Caco-2 (cell line): Measurements from ENCODE around the gene THADA. TPM values are rescaled to one million over a fixed set of nuclear protein-coding genes. Genes with fewer than 3 reads are reported as not detected.

Source experiments
- BruUV-seq: library from RNA; stranded (reverse); fragments of 400-500 nt; replicated peaks from 2 replicates; lab custom pipeline; 2021; lab: Mats Ljungman, UMichigan
- CTCF ChIA-PET: fragments of 300-600 bp; sonication (Branson Sonifier 250); formaldehyde crosslinking; loops from one replicate; lab custom pipeline; 2022; ENCODE audit warnings: antibody characterized with exemption; lab: Charles Lee
- POLR2A ChIA-PET: fragments of 300-600 bp; sonication (Branson Sonifier 250); formaldehyde crosslinking; loops from one replicate; lab custom pipeline; 2022; ENCODE audit warnings: antibody characterized with exemption; lab: Charles Lee
- DNase-seq, 2 experiments: peaks; one replicate each; pipeline versions ENCODE4 v3.0.0 to v3.0.0-alpha.2; 2020 to 2022
- H3K27me3 ChIP-seq: replicated peaks from 2 replicates; pipeline ENCODE4 v1.6.0; 2011; ENCODE audit warnings: low read length; ENCODE audit not compliant: control insufficient read depth, insufficient read depth
- H3K36me3 ChIP-seq: 2 replicates; pipeline ENCODE4 v1.5.1; 2011; ENCODE audit warnings: low read length; ENCODE audit not compliant: control insufficient read depth, insufficient read depth
- H3K4me1 ChIP-seq: fragments of 250-450 bp; sonication (Bioruptor Pico); 2 replicates; pipeline ENCODE4 v1.5.1; 2020; ENCODE audit warnings: mild to moderate bottlenecking
- H3K4me3 ChIP-seq: 2 replicates; pipeline ENCODE4 v1.5.1; 2011; ENCODE audit warnings: low read depth, mild to moderate bottlenecking, control low read depth, low read length
- H3K9me3 ChIP-seq: fragments of 250-450 bp; sonication (Bioruptor Pico); 2 replicates; pipeline ENCODE4 v1.5.1; 2020; ENCODE audit warnings: mild to moderate bottlenecking, moderate library complexity
- H3K27ac Mint-ChIP-seq: one replicate; pipeline ENCODE4 v1.8.0; 2022; ENCODE audit warnings: mixed read lengths; ENCODE audit not compliant: unreplicated experiment
- H3K27me3 Mint-ChIP-seq: one replicate; pipeline ENCODE4 v1.8.0; 2022; ENCODE audit warnings: mixed read lengths; ENCODE audit not compliant: insufficient read depth, unreplicated experiment
- H3K36me3 Mint-ChIP-seq: one replicate; pipeline ENCODE4 v1.8.0; 2022; ENCODE audit warnings: mild to moderate bottlenecking, mixed read lengths; ENCODE audit not compliant: insufficient read depth, unreplicated experiment
- H3K4me1 Mint-ChIP-seq: one replicate; pipeline ENCODE4 v1.8.0; 2022; ENCODE audit warnings: low read depth, mixed read lengths; ENCODE audit not compliant: unreplicated experiment
- H3K4me3 Mint-ChIP-seq: one replicate; pipeline ENCODE4 v1.8.0; 2022; ENCODE audit warnings: mild to moderate bottlenecking, moderate library complexity, mixed read lengths; ENCODE audit not compliant: unreplicated experiment
- H3K9me3 Mint-ChIP-seq: one replicate; pipeline ENCODE4 v1.8.0; 2022; ENCODE audit warnings: mixed read lengths; ENCODE audit not compliant: unreplicated experiment
- intact Hi-C: fragments of 100-400 bp; cut with micrococcal nuclease; formaldehyde crosslinking; loops from one replicate; pipeline ENCODE4 v1.10.0; 2022; ENCODE audit not compliant: unreplicated experiment
- total RNA-seq: library from RNA; stranded (reverse); gene quantifications from 2 replicates; pipeline ENCODE4 v1.2.3, GENCODE V29; 2022
- TF ChIP-seq, protein P1 (sequence below), 2 experiments: fragments of 200-600 bp in 1 of 2; IDR thresholded peaks; 1 replicate in 1 of 2; 2 replicates in 1 of 2; pipeline versions ENCODE4 v1.5.1 to v1.8.0; 2011 to 2022; ENCODE audit warnings: antibody characterized with exemption in 1 of 2, control low read depth in 1 of 2, inconsistent platforms in 1 of 2, low read depth in 1 of 2, low read length in 1 of 2, mild to moderate bottlenecking in 1 of 2, moderate library complexity in 1 of 2; ENCODE audit not compliant: insufficient read depth in 1 of 2, severe bottlenecking in 1 of 2, unreplicated experiment in 1 of 2

THADA gene
- total RNA-seq, 1 experiment from 2014 or later, result 33.8 TPM

DNA sequence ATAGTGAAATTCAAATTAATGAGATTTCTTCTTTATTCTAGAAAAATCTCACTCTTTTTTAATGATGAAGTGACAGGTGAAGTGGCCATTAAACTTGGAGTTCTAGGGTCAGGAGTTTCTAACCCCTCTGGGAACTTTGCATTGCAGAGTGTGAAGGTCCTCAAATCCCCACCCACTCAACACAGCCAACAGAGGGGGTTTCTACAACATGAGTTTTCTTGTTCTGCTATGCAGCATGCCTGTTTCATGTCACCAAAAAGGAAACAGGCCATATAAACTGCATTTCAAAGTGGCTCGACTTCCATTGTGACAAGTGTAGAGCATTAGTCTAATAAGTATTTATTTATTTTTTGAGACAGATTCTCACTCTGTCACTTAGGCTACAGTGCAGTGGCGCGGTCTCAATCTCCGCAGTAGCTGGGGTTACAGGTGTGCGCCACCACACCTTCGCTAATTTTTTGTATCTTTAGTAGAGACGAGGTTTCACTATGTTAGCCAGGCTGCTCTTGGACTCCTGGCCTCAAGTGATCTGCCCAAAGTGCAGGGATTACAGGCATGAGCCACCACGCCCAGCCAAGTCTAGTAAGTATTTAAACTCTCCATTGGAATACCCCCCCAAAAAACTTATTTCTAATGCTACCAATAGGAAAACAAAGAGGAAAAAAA is 223.3 kb downstream of the THADA start:
- Mint-ChIP-seq H3K4me1 (peaks cover 57% of the 10 kb centered on the region), H3K27ac (no peak overlapping the region), H3K27me3 (no peaks in the 10 kb centered on the region), H3K36me3 (peaks cover 4% of the 10 kb centered on the region), H3K9me3 (peaks cover 8% of the 10 kb centered on the region), H3K4me3 (no peak overlapping the region)
- Histone ChIP-seq H3K9me3 (no peaks in the 10 kb centered on the region), H3K27me3 (no peaks in the 10 kb centered on the region), H3K36me3 (no peaks in the 10 kb centered on the region), H3K4me1 (peaks cover 60% of the 10 kb centered on the region), H3K4me3 (no peak overlapping the region)
- TF ChIP-seq, protein P1, sequence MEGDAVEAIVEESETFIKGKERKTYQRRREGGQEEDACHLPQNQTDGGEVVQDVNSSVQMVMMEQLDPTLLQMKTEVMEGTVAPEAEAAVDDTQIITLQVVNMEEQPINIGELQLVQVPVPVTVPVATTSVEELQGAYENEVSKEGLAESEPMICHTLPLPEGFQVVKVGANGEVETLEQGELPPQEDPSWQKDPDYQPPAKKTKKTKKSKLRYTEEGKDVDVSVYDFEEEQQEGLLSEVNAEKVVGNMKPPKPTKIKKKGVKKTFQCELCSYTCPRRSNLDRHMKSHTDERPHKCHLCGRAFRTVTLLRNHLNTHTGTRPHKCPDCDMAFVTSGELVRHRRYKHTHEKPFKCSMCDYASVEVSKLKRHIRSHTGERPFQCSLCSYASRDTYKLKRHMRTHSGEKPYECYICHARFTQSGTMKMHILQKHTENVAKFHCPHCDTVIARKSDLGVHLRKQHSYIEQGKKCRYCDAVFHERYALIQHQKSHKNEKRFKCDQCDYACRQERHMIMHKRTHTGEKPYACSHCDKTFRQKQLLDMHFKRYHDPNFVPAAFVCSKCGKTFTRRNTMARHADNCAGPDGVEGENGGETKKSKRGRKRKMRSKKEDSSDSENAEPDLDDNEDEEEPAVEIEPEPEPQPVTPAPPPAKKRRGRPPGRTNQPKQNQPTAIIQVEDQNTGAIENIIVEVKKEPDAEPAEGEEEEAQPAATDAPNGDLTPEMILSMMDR (IDR thresholded peaks at IDR 0.05; ENCODE audit: insufficient read depth in 1 of 2, low read depth in 1 of 2, low read length in 1 of 2, severe bottlenecking in 1 of 2, unreplicated experiment in 1 of 2), result no peak
- no TSS peak for BruUV-seq
- no peak for DNase-seq
- intact Hi-C loops, result no loop called here
- ChIA-PET POLR2A (no interaction called here), CTCF (no interaction called here)

DNA sequence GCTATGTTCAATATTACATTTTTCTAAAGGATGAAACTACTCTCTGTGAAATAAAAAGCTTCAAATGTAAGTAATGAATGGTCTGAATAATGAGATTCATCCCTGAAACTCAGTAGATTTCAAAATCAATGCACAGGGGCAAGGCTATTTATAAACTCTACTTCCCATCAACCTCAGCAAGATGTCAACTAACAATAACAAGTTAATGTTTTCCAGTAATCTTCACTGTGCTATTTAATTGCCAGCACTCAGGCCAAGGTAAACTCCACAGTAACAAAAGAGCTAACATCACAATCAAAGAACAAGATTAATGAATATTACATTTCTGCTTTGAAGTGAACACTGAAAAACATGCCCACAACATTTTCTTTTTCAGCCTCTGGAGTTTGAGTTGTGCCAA is 225.1 kb downstream of the THADA start:
- H3K4me1 ChIP-seq, result peaks cover 61% of the 10 kb centered on the region
- Mint-ChIP-seq H3K4me1 (peaks cover 52% of the 10 kb centered on the region), H3K4me3 (no peak overlapping the region), H3K36me3 (peaks cover 4% of the 10 kb centered on the region), H3K27me3 (no peaks in the 10 kb centered on the region), H3K27ac (no peak overlapping the region), H3K9me3 (peaks cover 6% of the 10 kb centered on the region)
- intact Hi-C loops, result no loop called here
- no peaks in the 10 kb centered on the region for H3K36me3 ChIP-seq
- no peak for DNase-seq
- H3K4me3 ChIP-seq, result no peak overlapping the region
- H3K27me3 ChIP-seq, result no peaks in the 10 kb centered on the region
- H3K9me3 ChIP-seq, result no peaks in the 10 kb centered on the region
- no TSS peak for BruUV-seq
- POLR2A ChIA-PET, result no interaction called here
- CTCF ChIA-PET, result no interaction called here
- TF ChIP-seq, protein P1 (IDR thresholded peaks at IDR 0.05; ENCODE audit: insufficient read depth in 1 of 2, low read depth in 1 of 2, low read length in 1 of 2, severe bottlenecking in 1 of 2, unreplicated experiment in 1 of 2), result no peak

DNA sequence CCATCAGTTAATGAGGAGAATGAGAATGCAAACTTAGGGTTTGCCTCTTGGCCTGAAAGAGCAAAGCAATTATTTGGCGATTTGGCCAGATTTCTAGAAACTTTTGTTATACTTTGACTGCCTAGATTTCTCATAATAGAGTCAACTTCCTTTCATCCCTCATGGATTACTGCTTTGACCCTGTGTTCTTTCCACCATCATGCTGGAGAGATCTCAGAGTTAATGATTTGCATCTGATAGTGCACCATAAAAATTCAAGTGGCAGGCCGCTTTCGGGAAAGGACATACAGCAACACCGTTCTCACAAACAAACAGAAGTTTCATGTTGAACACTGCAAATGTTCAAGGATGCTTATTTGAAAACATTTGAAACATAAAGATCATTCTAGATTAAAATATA is 225.7 kb downstream of the THADA start:
- TF ChIP-seq, protein P1 (IDR thresholded peaks at IDR 0.05; ENCODE audit: insufficient read depth in 1 of 2, low read depth in 1 of 2, low read length in 1 of 2, severe bottlenecking in 1 of 2, unreplicated experiment in 1 of 2), result no peak
- H3K9me3 Mint-ChIP-seq, result peaks cover 6% of the 10 kb centered on the region
- H3K4me1 ChIP-seq, result peaks cover 55% of the 10 kb centered on the region
- H3K27me3 ChIP-seq, result no peaks in the 10 kb centered on the region
- peak; percentile 24 to 42 for DNase-seq
- no TSS peak for BruUV-seq
- CTCF ChIA-PET, result no interaction called here
- intact Hi-C loops, result no loop called here
- no peaks in the 10 kb centered on the region for H3K27me3 Mint-ChIP-seq
- H3K36me3 Mint-ChIP-seq, result peaks cover 4% of the 10 kb centered on the region
- no peaks in the 10 kb centered on the region for H3K9me3 ChIP-seq
- no peak overlapping the region for H3K4me3 Mint-ChIP-seq
- H3K4me3 ChIP-seq, result no peak overlapping the region
- peaks cover 51% of the 10 kb centered on the region for H3K4me1 Mint-ChIP-seq
- H3K27ac Mint-ChIP-seq, result no peak overlapping the region
- no peaks in the 10 kb centered on the region for H3K36me3 ChIP-seq
- POLR2A ChIA-PET, result no interaction called here
